ENCODE data around the gene TMEM176B. TPM values are rescaled to one million over a fixed set of nuclear protein-coding genes. Genes with fewer than 3 reads are reported as not detected.
"Not testable (repeated sequence)": the region's sequence is repeated elsewhere in the genome, so short reads cannot be mapped to it uniquely, and the experiment has no call there.

TMEM176B gene
- total RNA-seq, 1 experiment from 2014 or later: 0.42 TPM

GRCh38 chr7:150778014-150778737 is 22.0 kb downstream of the TMEM176B start:
- DNase-seq (ENCODE audit: unreplicated experiment): no peak
- intact Hi-C loops (cut with micrococcal nuclease): loop anchor here (1.0 to 5.0 kb wide), 4 partner anchors 99 to 394 kb away; no protein-coding TSS in a partner anchor
- H3K9me3 Mint-ChIP-seq (ENCODE audit: unreplicated experiment): no peaks in the 10 kb centered on the region
- CTCF ChIA-PET: interaction anchor here (0.6 to 3.5 kb wide), 26 partner anchors 8 to 443 kb away, joined by 3 to 37 read pairs (median 4); partner anchors contain the start of gene GIMAP4
- H3K27me3 Mint-ChIP-seq (ENCODE audit: insufficient read depth, unreplicated experiment): peaks cover 29% of the 10 kb centered on the region
- no peaks in the 10 kb centered on the region for H3K36me3 Mint-ChIP-seq (ENCODE audit: insufficient read depth, unreplicated experiment)
- no peaks in the 10 kb centered on the region for H3K4me1 Mint-ChIP-seq (ENCODE audit: insufficient read depth, unreplicated experiment)
- BruUV-seq (replicated peaks): no TSS peak
- POLR2A ChIA-PET: no interaction called here
- no peak overlapping the region for H3K27ac Mint-ChIP-seq (ENCODE audit: low read depth, unreplicated experiment)
- H3K4me3 Mint-ChIP-seq (ENCODE audit: unreplicated experiment): no peak overlapping the region
- TF ChIP-seq CTCF (IDR thresholded peaks at IDR 0.05; ENCODE audit: unreplicated experiment): no peak

GRCh38 chr7:150774131-150774530 is 26.0 kb downstream of the TMEM176B start:
- CTCF ChIA-PET: interaction anchor here (0.8 to 1.0 kb wide), 2 partner anchors 14 to 124 kb away, joined by 3 to 4 read pairs; no protein-coding TSS in a partner anchor
- H3K4me1 Mint-ChIP-seq (ENCODE audit: insufficient read depth, unreplicated experiment); H3K36me3 Mint-ChIP-seq (ENCODE audit: insufficient read depth, unreplicated experiment); DNase-seq (ENCODE audit: unreplicated experiment); H3K4me3 Mint-ChIP-seq (ENCODE audit: unreplicated experiment); POLR2A ChIA-PET; intact Hi-C loops (cut with micrococcal nuclease); BruUV-seq (replicated peaks); H3K9me3 Mint-ChIP-seq (ENCODE audit: unreplicated experiment); H3K27ac Mint-ChIP-seq (ENCODE audit: low read depth, unreplicated experiment): not testable (repeated sequence)
- peaks cover 35% of the 10 kb centered on the region for H3K27me3 Mint-ChIP-seq (ENCODE audit: insufficient read depth, unreplicated experiment)

- no peaks in the 10 kb centered on the region for H3K4me1 Mint-ChIP-seq (ENCODE audit: insufficient read depth, unreplicated experiment)
- H3K27ac Mint-ChIP-seq (ENCODE audit: low read depth, unreplicated experiment): no peak overlapping the region
- intact Hi-C loops (cut with micrococcal nuclease): no loop called here
- peaks cover 12% of the 10 kb centered on the region for H3K27me3 Mint-ChIP-seq (ENCODE audit: insufficient read depth, unreplicated experiment)
- CTCF ChIA-PET: interaction anchor here (0.6 to 1.4 kb wide), 6 partner anchors 9 to 451 kb away, joined by 3 to 7 read pairs (median 3); no protein-coding TSS in a partner anchor
- no peak for TF ChIP-seq CTCF (IDR thresholded peaks at IDR 0.05; ENCODE audit: unreplicated experiment)
- POLR2A ChIA-PET: no interaction called here
- H3K9me3 Mint-ChIP-seq (ENCODE audit: unreplicated experiment): no peaks in the 10 kb centered on the region
- DNase-seq (ENCODE audit: unreplicated experiment): no peak
- no peaks in the 10 kb centered on the region for H3K36me3 Mint-ChIP-seq (ENCODE audit: insufficient read depth, unreplicated experiment)
- no peak overlapping the region for H3K4me3 Mint-ChIP-seq (ENCODE audit: unreplicated experiment)
- BruUV-seq (replicated peaks): no TSS peak
These were observed 30.4 kb downstream of the TMEM176B start for GRCh38 chr7:150769768-150770167.

- CTCF ChIA-PET: interaction anchor here (0.6 to 1.1 kb wide), 2 partner anchors 10 to 19 kb away, joined by 3 read pairs; no protein-coding TSS in a partner anchor
- POLR2A ChIA-PET: no interaction called here
- BruUV-seq (replicated peaks): no TSS peak
- Mint-ChIP-seq H3K4me3 (ENCODE audit: unreplicated experiment) (no peak overlapping the region), H3K27me3 (ENCODE audit: insufficient read depth, unreplicated experiment) (no peaks in the 10 kb centered on the region), H3K36me3 (ENCODE audit: insufficient read depth, unreplicated experiment) (no peaks in the 10 kb centered on the region), H3K4me1 (ENCODE audit: insufficient read depth, unreplicated experiment) (no peaks in the 10 kb centered on the region), H3K27ac (ENCODE audit: low read depth, unreplicated experiment) (no peak overlapping the region), H3K9me3 (ENCODE audit: unreplicated experiment) (no peaks in the 10 kb centered on the region)
- no peak for DNase-seq (ENCODE audit: unreplicated experiment)
- intact Hi-C loops (cut with micrococcal nuclease): no loop called here
- no peak for TF ChIP-seq CTCF (IDR thresholded peaks at IDR 0.05; ENCODE audit: unreplicated experiment)
These were observed 33.8 kb downstream of the TMEM176B start for GRCh38 chr7:150766334-150766709.

Data from MCF 10A (cell line).